Lower lobe of right lung (tissue), 2 donors: ENCODE results near the gene CHST14. TPM values are rescaled to one million over a fixed set of nuclear protein-coding genes. Genes with fewer than 3 reads are reported as not detected.

ENCODE experiments used
- ATAC-seq, 2 donors: fragments of 200-7000 bp; cut with Tn5 transposase; one replicate each; pipeline ENCODE4 v1.9.1; 2020 to 2022; ENCODE audit warnings: mild to moderate bottlenecking in 2 of 2, moderate library complexity in 2 of 2
- DNase-seq: peaks from one replicate; pipeline ENCODE4 v3.0.0-alpha.2; 2020
- H3K27ac ChIP-seq: fragments of 200-600 bp; one replicate; pipeline ENCODE4 v1.8.0; 2022
- H3K27me3 ChIP-seq: fragments of 200-600 bp; one replicate; pipeline ENCODE4 v1.8.0; 2022; ENCODE audit warnings: low read depth
- H3K36me3 ChIP-seq: fragments of 200-600 bp; one replicate; pipeline ENCODE4 v1.8.0; 2022; ENCODE audit warnings: mild to moderate bottlenecking
- H3K4me1 ChIP-seq: fragments of 200-600 bp; one replicate; pipeline ENCODE4 v1.8.0; 2022
- H3K4me3 ChIP-seq: fragments of 200-600 bp; one replicate; pipeline ENCODE4 v1.8.0; 2022; ENCODE audit warnings: mild to moderate bottlenecking
- H3K9me3 ChIP-seq: fragments of 200-600 bp; one replicate; pipeline ENCODE4 v1.8.0; 2022
- intact Hi-C: fragments of 100-400 bp; cut with DNase I; formaldehyde crosslinking; loops from one replicate; pipeline ENCODE4 v1.11.0; 2022
- total RNA-seq: library from RNA; stranded (reverse); fragmentation: NEBNext Ultra II Directional; extraction: Animal tissue kit (Norgen Biotek cat#: 25700); gene quantifications from one replicate; pipeline ENCODE4 v1.2.1, GENCODE V29; 2021
- TF ChIP-seq, protein P1 (sequence below): fragments of 200-600 bp; IDR thresholded peaks from one replicate; pipeline ENCODE4 v1.8.0; 2022; ENCODE audit warnings: antibody characterized with exemption, mild to moderate bottlenecking
- donor health status: DM: no; HTN: yes; CAD: no; lungs with severe emphysema.

CHST14 gene
- total RNA-seq, 1 donor from 2014 or later = 15.9 TPM

- TF ChIP-seq, protein P1, sequence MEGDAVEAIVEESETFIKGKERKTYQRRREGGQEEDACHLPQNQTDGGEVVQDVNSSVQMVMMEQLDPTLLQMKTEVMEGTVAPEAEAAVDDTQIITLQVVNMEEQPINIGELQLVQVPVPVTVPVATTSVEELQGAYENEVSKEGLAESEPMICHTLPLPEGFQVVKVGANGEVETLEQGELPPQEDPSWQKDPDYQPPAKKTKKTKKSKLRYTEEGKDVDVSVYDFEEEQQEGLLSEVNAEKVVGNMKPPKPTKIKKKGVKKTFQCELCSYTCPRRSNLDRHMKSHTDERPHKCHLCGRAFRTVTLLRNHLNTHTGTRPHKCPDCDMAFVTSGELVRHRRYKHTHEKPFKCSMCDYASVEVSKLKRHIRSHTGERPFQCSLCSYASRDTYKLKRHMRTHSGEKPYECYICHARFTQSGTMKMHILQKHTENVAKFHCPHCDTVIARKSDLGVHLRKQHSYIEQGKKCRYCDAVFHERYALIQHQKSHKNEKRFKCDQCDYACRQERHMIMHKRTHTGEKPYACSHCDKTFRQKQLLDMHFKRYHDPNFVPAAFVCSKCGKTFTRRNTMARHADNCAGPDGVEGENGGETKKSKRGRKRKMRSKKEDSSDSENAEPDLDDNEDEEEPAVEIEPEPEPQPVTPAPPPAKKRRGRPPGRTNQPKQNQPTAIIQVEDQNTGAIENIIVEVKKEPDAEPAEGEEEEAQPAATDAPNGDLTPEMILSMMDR = no peak
- peak in 1 of 2 donors; percentile 80 for ATAC-seq
- intact Hi-C loops = no loop called here
Measured at GRCh38 chr15:40428185-40428584, 42.6 kb upstream of the CHST14 start.

DNA sequence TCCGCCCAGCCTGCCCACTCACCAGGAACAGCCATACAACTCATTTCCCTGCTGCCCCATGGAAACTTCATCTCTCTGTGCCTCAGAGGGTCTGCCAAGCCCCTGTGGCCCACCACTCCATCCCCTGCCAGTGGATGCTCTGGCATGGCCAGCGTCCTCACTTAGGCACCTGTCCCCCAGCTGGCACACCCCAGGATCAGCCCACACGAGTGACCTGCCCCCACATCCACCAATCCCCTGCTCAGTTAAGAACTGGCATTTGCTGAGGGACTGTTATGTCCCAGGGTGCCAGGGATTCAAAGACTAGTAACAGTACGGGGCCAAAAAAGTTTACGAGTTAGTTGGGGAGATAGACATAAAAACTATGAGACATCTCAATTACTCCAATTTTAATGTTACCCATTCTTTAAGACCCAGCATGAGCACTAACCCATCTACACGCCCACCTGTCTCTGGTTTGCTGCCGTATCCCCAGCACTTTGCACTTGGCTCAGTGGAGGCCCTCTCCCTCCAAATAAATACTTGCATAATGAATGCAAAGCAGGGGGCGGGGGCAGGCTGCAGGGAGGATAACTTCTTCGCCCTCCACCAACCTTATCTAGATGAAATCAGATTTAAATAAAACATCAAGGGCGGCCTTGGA, 41.6 kb upstream of the CHST14 start:
- Histone ChIP-seq H3K4me3 (no peak overlapping the region), H3K9me3 (no peaks in the 10 kb centered on the region), H3K27ac (no peak overlapping the region), H3K36me3 (no peaks in the 10 kb centered on the region), H3K27me3 (no peaks in the 10 kb centered on the region), H3K4me1 (no peaks in the 10 kb centered on the region)
- no peak for ATAC-seq
- DNase-seq = no peak
- intact Hi-C loops = no loop called here
- TF ChIP-seq, protein P1 = no peak

More at GRCh38 chr15:40428185-40428584, 42.6 kb upstream of the CHST14 start:
- no peaks in the 10 kb centered on the region for H3K27me3 ChIP-seq
- no peak overlapping the region for H3K27ac ChIP-seq
- H3K36me3 ChIP-seq = no peaks in the 10 kb centered on the region
- peak; percentile 54 for DNase-seq
- H3K4me1 ChIP-seq = no peaks in the 10 kb centered on the region
- no peaks in the 10 kb centered on the region for H3K9me3 ChIP-seq
- no peak overlapping the region for H3K4me3 ChIP-seq

DNA sequence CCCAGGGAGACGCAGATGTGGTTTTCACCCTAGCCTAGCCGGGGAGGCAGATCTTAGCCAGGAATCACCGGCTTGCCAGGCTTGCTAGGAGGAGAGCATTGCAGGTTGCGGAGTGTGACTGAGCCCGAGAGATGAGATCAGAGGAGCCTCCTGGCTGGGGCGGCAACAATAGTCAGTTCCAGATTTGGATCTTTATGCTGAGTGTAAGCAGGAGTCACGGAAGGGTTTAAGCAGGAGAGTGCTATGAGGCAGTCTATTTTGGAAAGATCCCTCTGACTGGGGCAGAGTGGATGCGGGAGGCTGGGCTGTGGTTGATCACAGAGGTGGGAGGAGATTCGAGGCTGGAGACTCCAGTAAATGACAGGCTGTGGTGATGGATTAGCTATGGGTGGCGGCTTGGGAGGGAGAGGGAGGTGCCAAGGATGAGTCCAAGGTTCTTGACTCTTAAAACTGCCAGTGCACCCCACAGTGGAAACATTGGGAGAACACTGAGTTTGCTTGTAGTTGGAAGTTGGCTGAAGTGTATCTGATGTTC, 40.4 kb upstream of the CHST14 start:
- H3K36me3 ChIP-seq = no peaks in the 10 kb centered on the region
- H3K9me3 ChIP-seq = no peaks in the 10 kb centered on the region
- no peak overlapping the region for H3K27ac ChIP-seq
- ATAC-seq = no peak
- TF ChIP-seq, protein P1 = no peak
- no peak for DNase-seq
- peaks cover 6% of the 10 kb centered on the region for H3K27me3 ChIP-seq
- intact Hi-C loops = no loop called here
- H3K4me3 ChIP-seq = no peak overlapping the region
- no peaks in the 10 kb centered on the region for H3K4me1 ChIP-seq

DNA sequence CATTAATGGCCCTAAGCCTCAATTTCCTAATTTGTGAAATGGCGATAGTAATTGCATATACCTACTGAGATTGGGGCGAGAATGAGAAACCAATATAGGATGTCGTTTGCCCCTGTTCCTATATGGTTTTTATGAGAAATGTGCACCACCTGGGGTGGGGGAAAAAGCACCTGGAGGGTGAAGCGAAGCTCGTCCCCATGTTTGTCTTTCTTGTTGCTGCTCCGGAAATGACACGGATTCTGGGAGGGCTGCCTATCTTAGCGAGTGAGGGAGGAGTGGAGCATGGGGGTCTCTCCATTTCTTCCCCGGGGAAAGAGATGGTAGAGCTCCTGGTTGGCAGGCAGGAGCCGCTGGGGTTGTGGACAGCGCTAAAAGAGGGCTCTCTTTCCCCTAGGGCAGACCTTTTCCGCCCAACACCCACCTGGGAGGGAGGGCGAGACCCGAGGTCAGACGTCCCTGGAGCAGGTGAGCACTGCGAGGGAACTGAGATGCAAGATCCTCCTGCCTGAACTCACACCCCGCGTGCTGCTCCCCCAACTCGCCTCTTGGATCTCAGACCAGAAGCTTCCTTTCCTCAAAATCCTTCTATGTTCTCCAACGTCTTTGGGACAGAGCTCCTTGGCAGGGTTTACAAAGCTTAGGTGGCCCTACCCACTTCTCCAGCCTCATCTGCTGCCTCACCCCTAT, 35.6 kb upstream of the CHST14 start:
- no peak for DNase-seq
- H3K4me3 ChIP-seq = no peak overlapping the region
- no peak overlapping the region for H3K27ac ChIP-seq
- peaks cover 37% of the 10 kb centered on the region for H3K27me3 ChIP-seq
- H3K36me3 ChIP-seq = no peaks in the 10 kb centered on the region
- H3K9me3 ChIP-seq = no peaks in the 10 kb centered on the region
- TF ChIP-seq, protein P1 = no peak
- intact Hi-C loops = no loop called here
- no peak for ATAC-seq
- H3K4me1 ChIP-seq = peaks cover 34% of the 10 kb centered on the region

GRCh38 chr15:40435710-40436089, 35.1 kb upstream of the CHST14 start:
- peaks cover 37% of the 10 kb centered on the region for H3K27me3 ChIP-seq
- H3K4me1 ChIP-seq = peaks cover 35% of the 10 kb centered on the region
- H3K9me3 ChIP-seq = no peaks in the 10 kb centered on the region
- TF ChIP-seq, protein P1 = no peak
- intact Hi-C loops = no loop called here
- ATAC-seq = no peak
- peak overlapping the region; percentile 48 for H3K4me3 ChIP-seq
- H3K27ac ChIP-seq = no peak overlapping the region
- DNase-seq = no peak
- H3K36me3 ChIP-seq = no peaks in the 10 kb centered on the region
